IMR-90 (cell line): ENCODE data around the gene CST4.

Experiments
- BHLHE40 ChIP-seq: fragments of 150-350 bp; IDR thresholded peaks from 2 replicates; pipeline ENCODE4 v1.6.1; 2016; ENCODE audit warnings: mild to moderate bottlenecking, low read depth, low read length
- CEBPB ChIP-seq: IDR thresholded peaks from 2 replicates; pipeline ENCODE4 v1.6.1; 2012; ENCODE audit warnings: low read depth, low read length, improper control_type of control experiment
- CHD1 ChIP-seq: IDR thresholded peaks from 2 replicates; pipeline ENCODE4 v1.6.1; 2012; ENCODE audit warnings: low read depth, low read length, improper control_type of control experiment
- CTCF ChIP-seq: conservative IDR thresholded peaks from 2 replicates; pipeline ENCODE4 v1.5.1; 2012; ENCODE audit warnings: mild to moderate bottlenecking, low read depth, low read length, improper control_type of control experiment
- FOS ChIP-seq: fragments of 150-350 bp; IDR thresholded peaks from 2 replicates; pipeline ENCODE4 v1.6.1; 2016; ENCODE audit warnings: low read depth, low read length
- MAFK ChIP-seq: IDR thresholded peaks from 2 replicates; pipeline ENCODE4 v1.6.1; 2012; ENCODE audit warnings: low read depth, low read length, improper control_type of control experiment
- MAZ ChIP-seq: IDR thresholded peaks from 2 replicates; pipeline ENCODE4 v1.6.1; 2012; ENCODE audit warnings: low read depth, mild to moderate bottlenecking, low read length, improper control_type of control experiment, moderate library complexity, borderline replicate concordance
- MXI1 ChIP-seq: IDR thresholded peaks from 2 replicates; pipeline ENCODE4 v1.6.1; 2012; ENCODE audit warnings: low read depth, mild to moderate bottlenecking, low read length, moderate library complexity, borderline replicate concordance
- NFE2L2 ChIP-seq: fragments of 150-350 bp; IDR thresholded peaks from 2 replicates; pipeline ENCODE4 v1.6.1; 2016; ENCODE audit warnings: low read depth, mild to moderate bottlenecking, low read length
- POLR2A ChIP-seq: IDR thresholded peaks from 2 replicates; pipeline ENCODE4 v1.6.1; 2012; ENCODE audit warnings: mild to moderate bottlenecking, low read depth, low read length
- RAD21 ChIP-seq: IDR thresholded peaks from 2 replicates; pipeline ENCODE4 v1.6.1; 2012; ENCODE audit warnings: low read length, improper control_type of control experiment
- RFX5 ChIP-seq: IDR thresholded peaks from 2 replicates; pipeline ENCODE4 v1.8.0; 2012; ENCODE audit warnings: low read depth, mild to moderate bottlenecking, low read length, moderate library complexity
- SMC3 ChIP-seq: fragments of 150-350 bp; IDR thresholded peaks from 2 replicates; pipeline ENCODE4 v1.6.1; 2016; ENCODE audit warnings: low read depth, mild to moderate bottlenecking, antibody characterized with exemption, low read length, moderate library complexity
- USF2 ChIP-seq: fragments of 150-350 bp; IDR thresholded peaks from 2 replicates; pipeline ENCODE4 v1.6.1; 2017; ENCODE audit warnings: mild to moderate bottlenecking, antibody characterized with exemption, low read length, low read depth

GRCh38 chr20:23640671-23641667 is 47.9 kb downstream of the CST4 start:
- TF ChIP-seq BHLHE40, result no peak
- no peak for TF ChIP-seq CTCF
- no peak for TF ChIP-seq POLR2A
- TF ChIP-seq SMC3, result no peak
- no peak for TF ChIP-seq USF2
- TF ChIP-seq RFX5, result no peak
- no peak for TF ChIP-seq MAFK
- TF ChIP-seq MAZ, result no peak
- TF ChIP-seq RAD21, result no peak
- TF ChIP-seq CEBPB, result no peak
- no peak for TF ChIP-seq FOS
- TF ChIP-seq NFE2L2, result no peak
- TF ChIP-seq CHD1, result no peak
- TF ChIP-seq MXI1, result no peak
